NCI-H526 treated with DMSO at 0.1 percent for 48 hours (cell line): ENCODE measurements around the gene DRAM2.
"Not testable (repeated sequence)": the region's sequence is repeated elsewhere in the genome, so short reads cannot be mapped to it uniquely, and the experiment has no call there.

ENCODE experiments used
- DNase-seq: peaks from one replicate; lab custom pipeline; 2025; lab: John Stamatoyannopoulos, UW

The DRAM2 gene

GRCh38 chr1:111142356-111142975, 2.6 kb upstream of the DRAM2 start:
- no peak for DNase-seq

- DNase-seq: no peak
These were observed 1.6 kb upstream of the DRAM2 start for GRCh38 chr1:111141245-111142220.

GRCh38 chr1:111140680-111140967, 731 bp upstream of the DRAM2 start:
- peak; percentile 32 for DNase-seq

GRCh38 chr1:111139324-111139955, 453 bp downstream of the DRAM2 start:
- DNase-seq: peak; percentile 83

- no peak for DNase-seq
These were observed 6.0 kb downstream of the DRAM2 start for GRCh38 chr1:111133866-111134265.

GRCh38 chr1:111131693-111132092, 8.2 kb downstream of the DRAM2 start:
- no peak for DNase-seq

GRCh38 chr1:111129376-111129775, 10.5 kb downstream of the DRAM2 start:
- no peak for DNase-seq

- no peak for DNase-seq
These were observed 11.8 kb downstream of the DRAM2 start for GRCh38 chr1:111127923-111128643.

GRCh38 chr1:111126354-111126753, 13.5 kb downstream of the DRAM2 start:
- no peak for DNase-seq

- DNase-seq: no peak
These were observed 23.4 kb downstream of the DRAM2 start for GRCh38 chr1:111116496-111116895.

- DNase-seq: no peak
These were observed 29.5 kb downstream of the DRAM2 start for GRCh38 chr1:111110197-111110899.

GRCh38 chr1:111104981-111105380, 34.9 kb downstream of the DRAM2 start:
- DNase-seq: no peak

- DNase-seq: no peak
These were observed 37.8 kb downstream of the DRAM2 start for GRCh38 chr1:111101854-111102642.

GRCh38 chr1:111099289-111099688, 40.6 kb downstream of the DRAM2 start:
- DNase-seq: no peak

GRCh38 chr1:111097356-111098099, 42.4 kb downstream of the DRAM2 start:
- DNase-seq: no peak

GRCh38 chr1:111095421-111095820, 44.5 kb downstream of the DRAM2 start:
- DNase-seq: not testable (repeated sequence)

GRCh38 chr1:111089638-111090037, 50.3 kb downstream of the DRAM2 start:
- DNase-seq: no peak

- no peak for DNase-seq
These were observed 54.2 kb downstream of the DRAM2 start for GRCh38 chr1:111085676-111086075.

GRCh38 chr1:111084999-111085398, 54.9 kb downstream of the DRAM2 start:
- DNase-seq: no peak
